Mesenchymal stem cell (in vitro differentiated cells and primary cell): ENCODE measurements around the gene COMP.

Experiments used
- DNase-seq: peaks from one replicate; pipeline ENCODE4 v3.0.0-alpha.2; 2013
- H2AFZ ChIP-seq: one replicate; pipeline ENCODE4 v1.6.1; 2013; ENCODE audit warnings: low read depth, mild to moderate bottlenecking, control low read depth, inconsistent platforms, low read length, moderate library complexity
- H2AK5ac ChIP-seq: 2 replicates; pipeline ENCODE4 v1.6.1; 2013; ENCODE audit warnings: low read length, moderate library complexity, mild to moderate bottlenecking, inconsistent platforms; ENCODE audit not compliant: severe bottlenecking
- H2BK120ac ChIP-seq: one replicate; pipeline ENCODE4 v1.6.1; 2013; ENCODE audit warnings: low read depth, mild to moderate bottlenecking, inconsistent platforms, low read length, moderate library complexity
- H2BK12ac ChIP-seq, 2 experiments: one replicate each; pipeline ENCODE4 v1.6.1; 2013; ENCODE audit warnings: inconsistent platforms in 2 of 2, low read length in 2 of 2, mild to moderate bottlenecking in 2 of 2, moderate library complexity in 2 of 2, control low read depth in 1 of 2
- H2BK15ac ChIP-seq: one replicate; pipeline ENCODE4 v1.6.1; 2013; ENCODE audit warnings: mild to moderate bottlenecking, low read depth, inconsistent platforms; ENCODE audit not compliant: poor library complexity, severe bottlenecking
- H2BK5ac ChIP-seq: 2 replicates; pipeline ENCODE4 v1.6.1; 2013; ENCODE audit warnings: low read depth, mild to moderate bottlenecking, low read length, control low read depth, inconsistent platforms; ENCODE audit not compliant: poor library complexity, severe bottlenecking
- H3K14ac ChIP-seq, 2 experiments: one replicate each; pipeline ENCODE4 v1.6.1; 2013; ENCODE audit warnings: inconsistent platforms in 2 of 2, low read length in 2 of 2, control low read depth in 1 of 2, mild to moderate bottlenecking in 1 of 2, moderate library complexity in 1 of 2
- H3K18ac ChIP-seq, 2 experiments: one replicate each; pipeline ENCODE4 v1.6.1; 2013; ENCODE audit warnings: inconsistent platforms in 2 of 2, low read length in 2 of 2, control low read depth in 1 of 2, low read depth in 1 of 2, mild to moderate bottlenecking in 1 of 2
- H3K23ac ChIP-seq, 2 experiments: one replicate each; pipeline ENCODE4 v1.6.1; 2013; ENCODE audit warnings: inconsistent platforms in 2 of 2, low read length in 2 of 2, mild to moderate bottlenecking in 2 of 2, moderate library complexity in 2 of 2, control low read depth in 1 of 2
- H3K27ac ChIP-seq: 2 replicates; pipeline ENCODE4 v1.5.1; 2013; ENCODE audit warnings: mild to moderate bottlenecking, moderate library complexity, low read length, control low read depth, inconsistent platforms; ENCODE audit not compliant: poor library complexity, severe bottlenecking
- H3K27me3 ChIP-seq, 2 experiments: 2 replicates each; pipeline versions ENCODE4 v1.6.1 to v1.7.0; 2013; ENCODE audit warnings: low read length in 2 of 2, mild to moderate bottlenecking in 2 of 2, moderate library complexity in 2 of 2, control low read depth in 1 of 2, inconsistent platforms in 1 of 2; ENCODE audit not compliant: control insufficient read depth in 1 of 2, insufficient read depth in 1 of 2
- H3K36me3 ChIP-seq, 2 experiments: 2 replicates each; pipeline versions ENCODE4 v1.6.1 to v1.7.0; 2013; ENCODE audit warnings: low read length in 2 of 2, control low read depth in 1 of 2, inconsistent platforms in 1 of 2, low read depth in 1 of 2, mild to moderate bottlenecking in 1 of 2; ENCODE audit not compliant: insufficient read depth in 2 of 2, control insufficient read depth in 1 of 2
- H3K4ac ChIP-seq, 2 experiments: one replicate each; pipeline ENCODE4 v1.6.1; 2013; ENCODE audit warnings: inconsistent platforms in 2 of 2, low read length in 2 of 2, mild to moderate bottlenecking in 2 of 2, moderate library complexity in 2 of 2, control low read depth in 1 of 2, low read depth in 1 of 2
- H3K4me1 ChIP-seq: 2 replicates; pipeline ENCODE4 v1.6.1; 2013; ENCODE audit warnings: low read depth, low read length, control low read depth; ENCODE audit not compliant: control insufficient read depth, insufficient read depth
- H3K4me2 ChIP-seq: 2 replicates; pipeline ENCODE4 v1.6.1; 2013; ENCODE audit warnings: low read length, mild to moderate bottlenecking, inconsistent platforms; ENCODE audit not compliant: poor library complexity, severe bottlenecking
- H3K4me3 ChIP-seq, 2 experiments: 2 replicates each; pipeline versions ENCODE4 v1.5.1 to v1.7.0; 2013; ENCODE audit warnings: low read length in 2 of 2, mild to moderate bottlenecking in 2 of 2, control low read depth in 1 of 2, low read depth in 1 of 2; ENCODE audit not compliant: insufficient read depth in 1 of 2
- H3K79me1 ChIP-seq: replicated peaks from 2 replicates; pipeline ENCODE4 v1.6.1; 2013; ENCODE audit warnings: mild to moderate bottlenecking, control low read depth, low read length, inconsistent platforms; ENCODE audit not compliant: poor library complexity, severe bottlenecking
- H3K9ac ChIP-seq: 2 replicates; pipeline ENCODE4 v1.7.0; 2013; ENCODE audit warnings: mild to moderate bottlenecking, low read length, moderate library complexity
- H3K9me3 ChIP-seq: 2 replicates; pipeline ENCODE4 v1.7.0; 2013; ENCODE audit warnings: mild to moderate bottlenecking, low read length; ENCODE audit not compliant: control insufficient read depth
- H4K8ac ChIP-seq: one replicate; pipeline ENCODE4 v1.6.1; 2013; ENCODE audit warnings: inconsistent platforms, mild to moderate bottlenecking, low read length, moderate library complexity
- H4K91ac ChIP-seq: one replicate; pipeline ENCODE4 v1.6.1; 2013; ENCODE audit warnings: mild to moderate bottlenecking, low read length, inconsistent platforms
- WGBS: methylation state at CpG from one replicate; pipeline ENCODE4 v1.1.7; 2013; ENCODE audit warnings: mixed read lengths; 5-methylcytosine and 5-hydroxymethylcytosine counted together

The COMP gene

DNA sequence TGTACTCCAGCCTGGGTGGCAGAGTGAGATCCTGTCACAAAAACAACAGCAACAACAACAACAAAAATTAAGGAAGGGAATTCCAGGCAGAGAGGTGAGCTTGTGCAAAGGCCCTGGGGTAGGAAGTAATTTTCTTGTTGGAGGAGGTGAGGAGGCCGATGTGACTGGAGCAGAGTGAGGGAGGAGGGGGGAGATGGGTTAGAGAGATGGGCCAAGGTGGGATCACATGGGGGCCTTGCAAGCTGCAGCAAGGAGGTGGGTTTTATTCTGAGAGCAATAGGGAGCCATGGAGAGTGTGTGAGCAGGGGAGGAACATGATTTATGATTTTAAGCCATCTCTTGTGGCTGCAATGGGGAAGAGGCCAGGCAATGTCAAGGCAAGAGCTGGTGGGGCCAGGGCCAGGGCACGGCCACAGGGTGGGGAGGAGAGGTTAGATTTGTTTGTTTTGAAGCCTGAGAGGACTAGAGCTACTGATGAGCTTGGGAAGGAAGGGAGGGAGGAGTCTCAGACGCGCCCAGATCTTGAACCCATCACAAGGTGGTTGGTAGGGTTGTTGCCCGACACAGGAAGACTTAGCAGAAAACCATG is 12.5 kb upstream of the COMP start:
- H3K79me1 ChIP-seq = no peaks in the 10 kb centered on the region
- DNase-seq = no peak
- no peak overlapping the region for H4K91ac ChIP-seq
- H2BK5ac ChIP-seq = no peak overlapping the region
- no peak overlapping the region for H3K4ac ChIP-seq
- no peak overlapping the region for H2AFZ ChIP-seq
- H2AK5ac ChIP-seq = no peak overlapping the region
- no peak overlapping the region for H2BK120ac ChIP-seq
- 83% methylated on average over 5 of the region's 5 CpGs for WGBS
- H3K4me2 ChIP-seq = no peak overlapping the region
- no peak overlapping the region for H3K9ac ChIP-seq
- no peak overlapping the region for H2BK15ac ChIP-seq
- H3K4me1 ChIP-seq = no peaks in the 10 kb centered on the region
- no peak overlapping the region for H3K18ac ChIP-seq
- no peak overlapping the region for H2BK12ac ChIP-seq
- H3K23ac ChIP-seq = no peak overlapping the region
- no peak overlapping the region for H3K27ac ChIP-seq
- no peak overlapping the region for H4K8ac ChIP-seq
- H3K9me3 ChIP-seq = no peaks in the 10 kb centered on the region
- no peak overlapping the region for H3K14ac ChIP-seq
- no peaks in the 10 kb centered on the region for H3K36me3 ChIP-seq
- peaks cover 37 to 39% of the 10 kb centered on the region in 2 experiments for H3K27me3 ChIP-seq
- H3K4me3 ChIP-seq = no peak overlapping the region

GRCh38 chr19:18802354-18802753 is 11.2 kb upstream of the COMP start:
- no peaks in the 10 kb centered on the region for H3K36me3 ChIP-seq
- no peak overlapping the region for H2BK5ac ChIP-seq
- H2BK120ac ChIP-seq = no peak overlapping the region
- H3K9me3 ChIP-seq = no peaks in the 10 kb centered on the region
- no peaks in the 10 kb centered on the region for H3K79me1 ChIP-seq
- no peak overlapping the region for H2AK5ac ChIP-seq
- H3K27ac ChIP-seq = no peak overlapping the region
- DNase-seq = no peak
- H3K9ac ChIP-seq = no peak overlapping the region
- WGBS = 59% methylated on average over 11 of the region's 11 CpGs
- no peak overlapping the region for H2BK15ac ChIP-seq
- H2AFZ ChIP-seq = no peak overlapping the region
- no peak overlapping the region for H3K4me3 ChIP-seq
- no peak overlapping the region for H4K8ac ChIP-seq
- H3K23ac ChIP-seq = no peak overlapping the region
- peaks cover 43 to 44% of the 10 kb centered on the region in 2 experiments for H3K27me3 ChIP-seq
- no peak overlapping the region for H3K4ac ChIP-seq
- H3K4me2 ChIP-seq = no peak overlapping the region
- peaks cover 2% of the 10 kb centered on the region for H3K4me1 ChIP-seq
- no peak overlapping the region for H3K18ac ChIP-seq
- no peak overlapping the region for H2BK12ac ChIP-seq
- H4K91ac ChIP-seq = no peak overlapping the region
- no peak overlapping the region for H3K14ac ChIP-seq

GRCh38 chr19:18800636-18801035 is 9.5 kb upstream of the COMP start:
- Histone ChIP-seq H3K27ac (no peak overlapping the region), H2BK5ac (no peak overlapping the region), H4K91ac (no peak overlapping the region), H2BK12ac (no peak overlapping the region), H3K27me3 (peaks cover 48 to 56% of the 10 kb centered on the region in 2 experiments), H2BK15ac (no peak overlapping the region), H2AK5ac (no peak overlapping the region), H3K79me1 (no peaks in the 10 kb centered on the region), H3K36me3 (no peaks in the 10 kb centered on the region), H2BK120ac (no peak overlapping the region), H3K4me2 (no peak overlapping the region), H3K14ac (no peak overlapping the region), H3K4me3 (no peak overlapping the region), H3K23ac (no peak overlapping the region), H3K18ac (no peak overlapping the region), H3K4me1 (peaks cover 3% of the 10 kb centered on the region), H3K9me3 (no peaks in the 10 kb centered on the region), H2AFZ (no peak overlapping the region), H3K4ac (no peak overlapping the region), H3K9ac (no peak overlapping the region), H4K8ac (no peak overlapping the region)
- 74% methylated on average over 10 of the region's 10 CpGs for WGBS
- DNase-seq = no peak

- no peak overlapping the region for H2BK12ac ChIP-seq
- no peaks in the 10 kb centered on the region for H3K36me3 ChIP-seq
- no peak overlapping the region for H4K8ac ChIP-seq
- peaks cover 5% of the 10 kb centered on the region for H3K4me1 ChIP-seq
- no peak overlapping the region for H3K14ac ChIP-seq
- H4K91ac ChIP-seq = no peak overlapping the region
- H3K4me2 ChIP-seq = no peak overlapping the region
- H3K4me3 ChIP-seq = no peak overlapping the region
- no peak overlapping the region for H2BK120ac ChIP-seq
- no peaks in the 10 kb centered on the region for H3K79me1 ChIP-seq
- no peak for DNase-seq
- H2AK5ac ChIP-seq = no peak overlapping the region
- H3K27me3 ChIP-seq = peaks cover 48 to 60% of the 10 kb centered on the region in 2 experiments
- no peaks in the 10 kb centered on the region for H3K9me3 ChIP-seq
- no peak overlapping the region for H3K18ac ChIP-seq
- H3K9ac ChIP-seq = no peak overlapping the region
- H3K4ac ChIP-seq = no peak overlapping the region
- no peak overlapping the region for H3K23ac ChIP-seq
- H2BK15ac ChIP-seq = no peak overlapping the region
- no peak overlapping the region for H2AFZ ChIP-seq
- no peak overlapping the region for H2BK5ac ChIP-seq
- H3K27ac ChIP-seq = no peak overlapping the region
These were observed 9.0 kb upstream of the COMP start for GRCh38 chr19:18800079-18800478.
